Effector memory CD4-positive, alpha-beta T cell (primary cell): ENCODE data around the gene ELFN2.

Experiments
- DNase-seq, 3 donors: peaks; one replicate each; pipeline ENCODE4 v3.0.0-alpha.2; 2020
- H3K27ac ChIP-seq: 2 replicates; pipeline ENCODE4 v1.7.0; 2013; ENCODE audit warnings: mild to moderate bottlenecking, low read length, moderate library complexity; ENCODE audit not compliant: insufficient read depth, poor library complexity, severe bottlenecking
- H3K27me3 ChIP-seq: replicated peaks from 2 replicates; pipeline ENCODE4 v1.7.0; 2013; ENCODE audit warnings: mild to moderate bottlenecking, low read length; ENCODE audit not compliant: insufficient read depth, control insufficient read depth, poor library complexity, severe bottlenecking
- H3K36me3 ChIP-seq: 2 replicates; pipeline ENCODE4 v1.7.0; 2013; ENCODE audit warnings: mild to moderate bottlenecking, low read length, moderate library complexity; ENCODE audit not compliant: control insufficient read depth, insufficient read depth
- H3K4me1 ChIP-seq: 2 replicates; pipeline ENCODE4 v1.7.0; 2013; ENCODE audit warnings: low read length, mild to moderate bottlenecking; ENCODE audit not compliant: control insufficient read depth, insufficient read depth, poor library complexity, severe bottlenecking
- H3K4me3 ChIP-seq: 2 replicates; pipeline ENCODE4 v1.7.0; 2013; ENCODE audit warnings: low read length, low read depth, mild to moderate bottlenecking; ENCODE audit not compliant: insufficient read depth, poor library complexity, severe bottlenecking
- H3K9me3 ChIP-seq: 2 replicates; pipeline ENCODE4 v1.7.0; 2013; ENCODE audit warnings: mild to moderate bottlenecking, low read length, moderate library complexity; ENCODE audit not compliant: control insufficient read depth

ELFN2 gene

GRCh38 chr22:37391702-37392101, 35.6 kb downstream of the ELFN2 start:
- no peaks in the 10 kb centered on the region for H3K36me3 ChIP-seq
- DNase-seq: no peak
- H3K27me3 ChIP-seq: peaks cover 3% of the 10 kb centered on the region
- no peaks in the 10 kb centered on the region for H3K9me3 ChIP-seq
- H3K4me1 ChIP-seq: no peaks in the 10 kb centered on the region
- no peak overlapping the region for H3K27ac ChIP-seq
- H3K4me3 ChIP-seq: no peak overlapping the region

- DNase-seq: no peak
- Histone ChIP-seq H3K36me3 (no peaks in the 10 kb centered on the region), H3K9me3 (no peaks in the 10 kb centered on the region), H3K27ac (no peak overlapping the region), H3K4me1 (no peaks in the 10 kb centered on the region), H3K4me3 (no peak overlapping the region), H3K27me3 (peaks cover 3% of the 10 kb centered on the region)
Observed at GRCh38 chr22:37390075-37390474, 37.2 kb downstream of the ELFN2 start.

DNA sequence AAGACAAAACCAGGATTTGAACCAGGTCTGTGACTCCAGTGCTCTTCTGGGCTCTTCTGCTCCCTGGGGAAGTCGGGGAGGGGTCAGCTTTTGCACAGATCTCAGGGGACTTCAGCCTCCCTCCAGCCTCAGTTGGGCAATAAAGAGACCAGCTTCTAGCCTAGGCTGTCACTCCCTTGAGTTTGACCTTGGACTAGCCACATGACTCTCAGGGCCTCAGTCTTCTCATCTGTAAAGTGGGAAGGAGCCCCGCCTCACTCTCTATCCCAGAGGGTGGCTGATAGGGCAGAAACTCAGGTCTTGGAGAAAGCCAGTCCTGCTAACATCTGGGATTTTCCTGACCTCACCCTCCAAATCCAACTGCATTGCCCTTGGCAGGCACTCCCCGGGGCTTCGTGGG, 38.7 kb downstream of the ELFN2 start:
- Histone ChIP-seq H3K9me3 (no peaks in the 10 kb centered on the region), H3K36me3 (no peaks in the 10 kb centered on the region), H3K4me1 (no peaks in the 10 kb centered on the region), H3K27ac (no peak overlapping the region), H3K27me3 (no peaks in the 10 kb centered on the region), H3K4me3 (no peak overlapping the region)
- no peak for DNase-seq

GRCh38 chr22:37387793-37388192, 39.5 kb downstream of the ELFN2 start:
- Histone ChIP-seq H3K9me3 (no peaks in the 10 kb centered on the region), H3K27me3 (no peaks in the 10 kb centered on the region), H3K36me3 (no peaks in the 10 kb centered on the region), H3K4me1 (no peaks in the 10 kb centered on the region), H3K4me3 (no peak overlapping the region), H3K27ac (no peak overlapping the region)
- DNase-seq: no peak

DNA sequence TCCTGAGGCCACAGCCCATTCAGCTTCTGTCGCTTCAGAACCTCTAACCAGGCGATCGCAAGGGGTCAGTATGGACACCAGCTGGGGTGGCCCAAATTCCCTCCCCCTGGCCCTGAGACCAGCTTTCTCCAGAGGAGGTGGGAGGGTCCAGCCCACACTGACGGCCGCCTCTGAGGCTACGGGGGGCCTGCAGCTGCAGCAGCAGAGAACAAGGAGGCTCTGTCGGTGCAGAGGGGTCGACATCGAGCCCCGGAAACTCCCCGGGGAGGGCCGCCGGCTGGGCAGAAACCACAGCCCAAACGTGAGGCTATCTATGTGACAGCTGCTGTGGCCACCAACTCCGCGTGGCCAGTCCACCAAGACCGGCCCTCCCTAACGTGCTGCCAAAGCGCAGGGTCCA, 40.8 kb downstream of the ELFN2 start:
- no peaks in the 10 kb centered on the region for H3K9me3 ChIP-seq
- no peaks in the 10 kb centered on the region for H3K27me3 ChIP-seq
- no peaks in the 10 kb centered on the region for H3K36me3 ChIP-seq
- no peak for DNase-seq
- H3K27ac ChIP-seq: no peak overlapping the region
- no peak overlapping the region for H3K4me3 ChIP-seq
- no peaks in the 10 kb centered on the region for H3K4me1 ChIP-seq

GRCh38 chr22:37384691-37385090, 42.6 kb downstream of the ELFN2 start:
- DNase-seq: no peak
- Histone ChIP-seq H3K27me3 (no peaks in the 10 kb centered on the region), H3K27ac (no peak overlapping the region), H3K4me1 (no peaks in the 10 kb centered on the region), H3K36me3 (no peaks in the 10 kb centered on the region), H3K4me3 (no peak overlapping the region), H3K9me3 (no peaks in the 10 kb centered on the region)

DNA sequence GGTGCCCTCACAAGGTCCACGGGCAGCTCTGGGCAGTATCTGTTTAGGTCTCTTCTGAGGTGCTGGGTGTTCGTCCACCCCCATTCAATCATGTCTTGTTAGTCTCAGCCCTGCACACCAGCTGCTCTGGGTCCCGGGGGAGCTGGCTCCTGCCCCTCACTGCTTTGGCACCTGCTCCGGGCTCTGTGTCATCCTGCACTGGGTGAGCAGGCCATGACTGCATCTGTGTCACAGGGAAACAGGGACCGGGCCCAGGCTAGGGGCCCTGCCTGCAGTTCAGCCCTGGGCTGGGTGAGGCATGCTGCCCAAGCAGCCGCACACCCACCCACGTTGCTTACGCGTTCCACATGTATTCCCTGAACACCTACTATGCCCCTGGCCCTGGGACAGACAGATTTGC, 43.9 kb downstream of the ELFN2 start:
- H3K4me3 ChIP-seq: no peak overlapping the region
- no peak overlapping the region for H3K27ac ChIP-seq
- no peaks in the 10 kb centered on the region for H3K4me1 ChIP-seq
- H3K27me3 ChIP-seq: no peaks in the 10 kb centered on the region
- H3K36me3 ChIP-seq: no peaks in the 10 kb centered on the region
- no peak for DNase-seq
- no peaks in the 10 kb centered on the region for H3K9me3 ChIP-seq

DNA sequence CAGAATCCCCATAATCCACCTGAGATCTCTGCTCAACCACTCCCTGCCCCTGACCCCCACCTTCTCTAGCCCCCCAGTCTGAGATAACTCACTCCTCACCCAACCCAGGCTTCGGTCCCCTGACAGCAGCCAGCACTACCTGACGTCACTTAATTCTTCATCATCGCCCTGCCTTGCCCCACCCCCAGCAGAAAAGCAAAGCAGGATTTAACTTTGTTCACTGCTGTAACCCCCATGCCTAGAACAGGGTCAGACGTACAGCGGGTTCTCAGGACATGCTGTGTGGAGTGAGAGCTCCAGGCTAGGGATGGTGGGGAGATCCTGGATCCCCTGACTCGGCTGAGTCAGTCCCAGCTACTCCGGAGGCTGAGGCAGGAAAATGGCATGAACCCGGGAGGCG, 45.8 kb downstream of the ELFN2 start:
- H3K27ac ChIP-seq: no peak overlapping the region

DNA sequence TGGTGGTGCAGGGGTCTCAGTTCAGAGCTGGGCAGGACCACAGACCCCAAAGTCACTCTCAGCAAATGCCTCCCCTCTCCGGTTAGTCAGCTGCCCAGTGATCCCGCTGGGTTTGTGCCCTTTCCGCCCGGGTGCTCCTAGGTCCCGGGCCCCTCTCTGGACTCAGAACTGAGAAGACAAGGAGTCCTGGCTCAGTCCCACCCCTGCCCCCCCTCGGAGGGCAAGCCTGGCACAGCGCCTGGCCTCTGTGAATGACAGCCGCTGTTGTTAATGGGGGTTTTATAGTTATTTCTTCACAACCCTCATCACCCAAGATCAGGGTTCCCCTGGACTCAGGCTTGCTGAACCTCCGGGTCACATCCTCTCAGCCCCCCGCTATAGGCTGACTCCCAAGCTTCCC, 47.6 kb downstream of the ELFN2 start:
- Histone ChIP-seq H3K9me3 (no peaks in the 10 kb centered on the region), H3K36me3 (no peaks in the 10 kb centered on the region), H3K4me3 (no peak overlapping the region), H3K27ac (no peak overlapping the region), H3K27me3 (no peaks in the 10 kb centered on the region), H3K4me1 (no peaks in the 10 kb centered on the region)
- no peak for DNase-seq

More for the DNA sequence above, 45.8 kb downstream of the ELFN2 start:
- no peaks in the 10 kb centered on the region for H3K9me3 ChIP-seq
- H3K36me3 ChIP-seq: no peaks in the 10 kb centered on the region
- no peaks in the 10 kb centered on the region for H3K27me3 ChIP-seq
- no peak overlapping the region for H3K4me3 ChIP-seq
- no peaks in the 10 kb centered on the region for H3K4me1 ChIP-seq
- DNase-seq: no peak

GRCh38 chr22:37379085-37379484, 48.2 kb downstream of the ELFN2 start:
- H3K4me1 ChIP-seq: no peaks in the 10 kb centered on the region
- no peak overlapping the region for H3K27ac ChIP-seq
- H3K36me3 ChIP-seq: no peaks in the 10 kb centered on the region
- DNase-seq: no peak
- H3K27me3 ChIP-seq: no peaks in the 10 kb centered on the region
- H3K9me3 ChIP-seq: no peaks in the 10 kb centered on the region
- H3K4me3 ChIP-seq: no peak overlapping the region

GRCh38 chr22:37378642-37379058, 48.6 kb downstream of the ELFN2 start:
- Histone ChIP-seq H3K36me3 (no peaks in the 10 kb centered on the region), H3K4me3 (no peak overlapping the region), H3K4me1 (no peaks in the 10 kb centered on the region), H3K27me3 (no peaks in the 10 kb centered on the region), H3K9me3 (no peaks in the 10 kb centered on the region), H3K27ac (no peak overlapping the region)
- DNase-seq: no peak
